HG03175 (cell line): ENCODE data around the gene SLC12A3.

Source experiments
- ATAC-seq: cut with Tn5 transposase; IDR thresholded peaks from one replicate; pipeline ENCODE4 v1.9.1; 2021; ENCODE audit warnings: mild to moderate bottlenecking, moderate library complexity; ENCODE audit not compliant: unreplicated experiment

Gene SLC12A3

GRCh38 chr16:56864960-56865359, at the start of gene SLC12A3:
TSS of gene SLC12A3 (plus strand) at chr16:56865207. CDS start at chr16:56865236, 29 bp downstream.
- no peak for ATAC-seq

GRCh38 chr16:56815721-56816120, 49.3 kb upstream of the SLC12A3 start:
- ATAC-seq, result no peak

- no peak for ATAC-seq
These were observed 48.0 kb upstream of the SLC12A3 start for GRCh38 chr16:56817056-56817455.

- ATAC-seq, result no peak
These were observed 47.1 kb upstream of the SLC12A3 start for GRCh38 chr16:56817938-56818337.

- no peak for ATAC-seq
These were observed 41.8 kb upstream of the SLC12A3 start for GRCh38 chr16:56823081-56823733.

GRCh38 chr16:56824331-56824730, 40.7 kb upstream of the SLC12A3 start:
- ATAC-seq, result no peak

GRCh38 chr16:56824804-56825203, 40.2 kb upstream of the SLC12A3 start:
- no peak for ATAC-seq

- ATAC-seq, result no peak
These were observed 39.2 kb upstream of the SLC12A3 start for GRCh38 chr16:56825826-56826225.

- no peak for ATAC-seq
These were observed 36.4 kb upstream of the SLC12A3 start for GRCh38 chr16:56828647-56829046.

- ATAC-seq, result no peak
These were observed 34.3 kb upstream of the SLC12A3 start for GRCh38 chr16:56830669-56831068.

- ATAC-seq, result no peak
These were observed 32.2 kb upstream of the SLC12A3 start for GRCh38 chr16:56832768-56833167.

GRCh38 chr16:56833243-56833970, 31.6 kb upstream of the SLC12A3 start:
- no peak for ATAC-seq

GRCh38 chr16:56835320-56835719, 29.7 kb upstream of the SLC12A3 start:
- no peak for ATAC-seq

- ATAC-seq, result no peak
These were observed 28.4 kb upstream of the SLC12A3 start for GRCh38 chr16:56836410-56837230.

GRCh38 chr16:56838622-56839337, 26.2 kb upstream of the SLC12A3 start:
- no peak for ATAC-seq

- no peak for ATAC-seq
These were observed 23.8 kb upstream of the SLC12A3 start for GRCh38 chr16:56841233-56841632.

GRCh38 chr16:56841659-56842058, 23.3 kb upstream of the SLC12A3 start:
- ATAC-seq, result no peak

GRCh38 chr16:56842133-56842532, 22.9 kb upstream of the SLC12A3 start:
- no peak for ATAC-seq

- ATAC-seq, result no peak
These were observed 21.0 kb upstream of the SLC12A3 start for GRCh38 chr16:56844056-56844455.

- ATAC-seq, result no peak
These were observed 17.7 kb upstream of the SLC12A3 start for GRCh38 chr16:56847173-56847910.
